Measurements from ENCODE around the gene SPTLC1.

SPTLC1 gene

GRCh38 chr9:92058026-92058425 is 57.2 kb downstream of the SPTLC1 start:
- Mint-ChIP-seq H3K4me1 (no peaks in the 10 kb centered on the region), H3K4me3 (no peak overlapping the region), H3K9me3 (peaks cover 30% of the 10 kb centered on the region), H3K27me3 (ENCODE audit: low read depth) (no peaks in the 10 kb centered on the region), H3K36me3 (ENCODE audit: low read depth) (peaks cover 89% of the 10 kb centered on the region), H3K27ac (no peak overlapping the region)
- TF ChIP-seq CTCF (IDR thresholded peaks at IDR 0.05; ENCODE audit: unreplicated experiment in 3 of 3) = no peak

- Mint-ChIP-seq H3K4me3 (no peak overlapping the region), H3K4me1 (no peaks in the 10 kb centered on the region), H3K9me3 (peaks cover 23% of the 10 kb centered on the region), H3K36me3 (ENCODE audit: low read depth) (peaks cover 89% of the 10 kb centered on the region), H3K27me3 (ENCODE audit: low read depth) (no peaks in the 10 kb centered on the region), H3K27ac (no peak overlapping the region)
- TF ChIP-seq CTCF (IDR thresholded peaks at IDR 0.05; ENCODE audit: unreplicated experiment in 3 of 3) = no peak
Observed at GRCh38 chr9:92057226-92057625, 58.0 kb downstream of the SPTLC1 start.

GRCh38 chr9:92055624-92056023 is 59.6 kb downstream of the SPTLC1 start:
- Mint-ChIP-seq H3K27me3 (ENCODE audit: low read depth) (no peaks in the 10 kb centered on the region), H3K27ac (no peak overlapping the region), H3K4me3 (no peak overlapping the region), H3K4me1 (no peaks in the 10 kb centered on the region), H3K36me3 (ENCODE audit: low read depth) (peaks cover 89% of the 10 kb centered on the region), H3K9me3 (peaks cover 13% of the 10 kb centered on the region)
- no peak for TF ChIP-seq CTCF (IDR thresholded peaks at IDR 0.05; ENCODE audit: unreplicated experiment in 3 of 3)

DNA sequence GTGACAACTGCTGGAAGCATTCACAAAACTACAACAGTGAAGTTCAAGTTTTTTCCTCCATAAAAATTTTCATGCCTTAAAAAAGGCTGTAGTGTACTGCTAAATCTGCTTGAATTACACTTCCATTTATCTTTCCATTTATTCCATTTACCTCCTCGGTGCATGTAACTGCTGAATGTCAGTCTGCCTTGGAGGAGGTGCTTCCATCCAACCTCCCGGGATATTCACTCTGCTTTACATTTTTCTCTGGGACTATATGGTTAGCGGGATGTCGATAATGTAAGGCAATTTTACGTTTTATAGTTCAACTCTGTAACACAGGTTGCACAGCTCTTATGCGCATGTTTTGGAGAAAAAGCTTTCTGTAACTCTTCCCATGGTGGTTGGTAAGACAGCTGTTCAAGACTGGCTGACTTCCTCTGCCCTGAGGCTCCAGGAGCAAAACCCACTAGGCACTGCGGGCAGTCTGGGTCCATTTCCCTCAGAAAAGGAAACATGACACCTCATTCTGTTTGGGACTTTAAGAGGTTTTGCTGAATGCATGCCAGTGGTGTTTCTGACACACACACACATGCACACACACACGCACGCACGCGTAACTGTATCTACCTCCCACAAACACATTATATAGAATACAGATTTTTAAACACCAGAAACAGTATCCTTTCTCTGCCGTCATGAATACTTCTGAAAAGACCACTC is 66.1 kb downstream of the SPTLC1 start:
- H3K4me1 Mint-ChIP-seq = peaks cover 9% of the 10 kb centered on the region
- H3K9me3 Mint-ChIP-seq = peaks cover 4% of the 10 kb centered on the region
- no peaks in the 10 kb centered on the region for H3K27me3 Mint-ChIP-seq (ENCODE audit: low read depth)
- H3K27ac Mint-ChIP-seq = peak overlapping the region in 2 of 3 experiments; percentile 4 to 79
- H3K36me3 Mint-ChIP-seq (ENCODE audit: low read depth) = peaks cover 90% of the 10 kb centered on the region
- H3K4me3 Mint-ChIP-seq = no peak overlapping the region
- TF ChIP-seq CTCF (IDR thresholded peaks at IDR 0.05; ENCODE audit: unreplicated experiment in 3 of 3) = no peak

DNA sequence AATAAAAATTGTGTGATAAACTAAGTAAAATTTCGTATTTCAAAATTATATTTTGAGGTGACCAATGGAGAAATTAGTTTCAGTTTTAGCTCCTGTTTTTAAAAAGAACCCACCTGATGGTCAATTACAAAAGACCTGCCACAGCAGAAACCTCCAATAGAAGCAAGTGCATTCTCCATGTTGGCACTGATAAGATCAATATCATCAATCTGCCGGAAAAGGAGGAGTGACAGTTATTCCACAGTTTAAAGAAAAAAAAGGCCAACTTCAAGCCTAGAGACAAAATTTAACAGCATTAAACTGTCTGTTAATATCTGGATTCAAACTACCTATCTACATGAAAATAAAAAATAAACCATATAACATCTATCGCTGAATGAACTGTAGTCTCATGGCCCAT is 67.7 kb downstream of the SPTLC1 start:
- TF ChIP-seq CTCF (IDR thresholded peaks at IDR 0.05; ENCODE audit: unreplicated experiment in 3 of 3) = no peak
- peaks cover 90% of the 10 kb centered on the region for H3K36me3 Mint-ChIP-seq (ENCODE audit: low read depth)
- H3K4me1 Mint-ChIP-seq = peaks cover 9% of the 10 kb centered on the region
- peaks cover 20% of the 10 kb centered on the region for H3K9me3 Mint-ChIP-seq
- H3K27me3 Mint-ChIP-seq (ENCODE audit: low read depth) = no peaks in the 10 kb centered on the region
- H3K27ac Mint-ChIP-seq = no peak overlapping the region
- no peak overlapping the region for H3K4me3 Mint-ChIP-seq

GRCh38 chr9:92046676-92047075 is 68.5 kb downstream of the SPTLC1 start:
- Mint-ChIP-seq H3K27me3 (ENCODE audit: low read depth) (no peaks in the 10 kb centered on the region), H3K36me3 (ENCODE audit: low read depth) (peaks cover 90% of the 10 kb centered on the region), H3K4me1 (peaks cover 9% of the 10 kb centered on the region), H3K4me3 (no peak overlapping the region), H3K27ac (peak overlapping the region in 1 of 3 experiments; percentile 72), H3K9me3 (peaks cover 24% of the 10 kb centered on the region)
- no peak for TF ChIP-seq CTCF (IDR thresholded peaks at IDR 0.05; ENCODE audit: unreplicated experiment in 3 of 3)

All from nephron (organoid).